ENCODE data around the gene TGM6.

GRCh38 chr20:2469991-2470422 lies 89.3 kb downstream of the TGM6 start:
- no peak for TF ChIP-seq POLR2A (IDR thresholded peaks at IDR 0.05)
- TF ChIP-seq CTCF (IDR thresholded peaks at IDR 0.05), result no peak

Data from uterus (tissue), 2 donors.